ENCODE measurements around the gene MACROD2. TPM values are rescaled to one million over a fixed set of nuclear protein-coding genes. Genes with fewer than 3 reads are reported as not detected.

MACROD2 gene
- total RNA-seq, 4 donors from 2014 or later: 1.8 to 4.8 (median 2.9) TPM

DNA sequence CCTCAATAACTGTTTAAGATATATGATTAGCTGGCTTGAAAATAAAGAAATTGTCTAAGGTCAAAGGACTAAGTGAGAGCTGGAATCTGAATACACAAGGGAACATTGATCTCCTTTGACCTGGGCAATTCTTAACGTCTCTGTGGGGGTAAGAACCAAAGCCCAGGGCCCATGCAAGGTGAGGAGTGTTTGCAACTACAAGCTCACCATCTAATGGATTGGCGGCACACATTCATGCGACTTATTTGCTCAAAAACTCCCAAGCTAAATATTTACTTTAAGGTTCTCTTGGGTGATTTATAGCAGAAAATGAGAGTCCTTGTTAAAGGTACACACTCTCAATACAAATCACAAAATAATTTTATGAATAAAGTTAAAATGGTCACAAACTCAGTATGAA lies 734.1 kb downstream of the MACROD2 start:
- DNase-seq: no peak
- WGBS, 2 donors: 70 to 83% methylated on average over 3 of the region's 3 CpGs

GRCh38 chr20:14732343-14732742 lies 737.0 kb downstream of the MACROD2 start:
- 67 to 80% methylated on average over 3 of the region's 3 CpGs for WGBS, 2 donors
- H3K27me3 ChIP-seq: no peaks in the 10 kb centered on the region
- intact Hi-C loops (cut with DNase I): no loop called here
- H3K4me1 ChIP-seq: no peaks in the 10 kb centered on the region
- H3K4me3 ChIP-seq: no peak overlapping the region
- no peak for DNase-seq
- TF ChIP-seq, protein P1, sequence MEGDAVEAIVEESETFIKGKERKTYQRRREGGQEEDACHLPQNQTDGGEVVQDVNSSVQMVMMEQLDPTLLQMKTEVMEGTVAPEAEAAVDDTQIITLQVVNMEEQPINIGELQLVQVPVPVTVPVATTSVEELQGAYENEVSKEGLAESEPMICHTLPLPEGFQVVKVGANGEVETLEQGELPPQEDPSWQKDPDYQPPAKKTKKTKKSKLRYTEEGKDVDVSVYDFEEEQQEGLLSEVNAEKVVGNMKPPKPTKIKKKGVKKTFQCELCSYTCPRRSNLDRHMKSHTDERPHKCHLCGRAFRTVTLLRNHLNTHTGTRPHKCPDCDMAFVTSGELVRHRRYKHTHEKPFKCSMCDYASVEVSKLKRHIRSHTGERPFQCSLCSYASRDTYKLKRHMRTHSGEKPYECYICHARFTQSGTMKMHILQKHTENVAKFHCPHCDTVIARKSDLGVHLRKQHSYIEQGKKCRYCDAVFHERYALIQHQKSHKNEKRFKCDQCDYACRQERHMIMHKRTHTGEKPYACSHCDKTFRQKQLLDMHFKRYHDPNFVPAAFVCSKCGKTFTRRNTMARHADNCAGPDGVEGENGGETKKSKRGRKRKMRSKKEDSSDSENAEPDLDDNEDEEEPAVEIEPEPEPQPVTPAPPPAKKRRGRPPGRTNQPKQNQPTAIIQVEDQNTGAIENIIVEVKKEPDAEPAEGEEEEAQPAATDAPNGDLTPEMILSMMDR (IDR thresholded peaks at IDR 0.05): no peak
- no peak for TF ChIP-seq POLR2A (IDR thresholded peaks at IDR 0.05)
- H3K9me3 ChIP-seq: peaks cover 0 to 6% (median 4%) of the 10 kb centered on the region in 3 donors
- no peaks in the 10 kb centered on the region for H3K36me3 ChIP-seq
- H3K27ac ChIP-seq: no peak overlapping the region

More for the DNA sequence above, 734.1 kb downstream of the MACROD2 start:
- no peak overlapping the region for H3K4me3 ChIP-seq
- H3K27ac ChIP-seq: no peak overlapping the region
- H3K36me3 ChIP-seq: no peaks in the 10 kb centered on the region
- H3K4me1 ChIP-seq: no peaks in the 10 kb centered on the region
- intact Hi-C loops (cut with DNase I): no loop called here
- TF ChIP-seq, protein P1 (IDR thresholded peaks at IDR 0.05): no peak
- no peaks in the 10 kb centered on the region for H3K9me3 ChIP-seq
- no peaks in the 10 kb centered on the region for H3K27me3 ChIP-seq

- DNase-seq: no peak
- 50 to 75% methylated on average over 1 of the region's 1 CpG for WGBS, 2 donors
- Histone ChIP-seq H3K9me3 (peaks cover 0 to 6% (median 4%) of the 10 kb centered on the region in 3 donors), H3K36me3 (no peaks in the 10 kb centered on the region), H3K27me3 (no peaks in the 10 kb centered on the region), H3K4me3 (no peak overlapping the region), H3K4me1 (no peaks in the 10 kb centered on the region), H3K27ac (no peak overlapping the region)
- TF ChIP-seq, protein P1 (IDR thresholded peaks at IDR 0.05): no peak
- no peak for TF ChIP-seq POLR2A (IDR thresholded peaks at IDR 0.05)
- intact Hi-C loops (cut with DNase I): no loop called here
Measured at GRCh38 chr20:14732996-14733395, 737.7 kb downstream of the MACROD2 start.

- no peak overlapping the region for H3K27ac ChIP-seq
- no peak overlapping the region for H3K4me3 ChIP-seq
- no peak for TF ChIP-seq POLR2A (IDR thresholded peaks at IDR 0.05)
- intact Hi-C loops (cut with DNase I): no loop called here
- no peaks in the 10 kb centered on the region for H3K27me3 ChIP-seq
- no peak for DNase-seq
- H3K36me3 ChIP-seq: no peaks in the 10 kb centered on the region
- no peaks in the 10 kb centered on the region for H3K4me1 ChIP-seq
- no peaks in the 10 kb centered on the region for H3K9me3 ChIP-seq
Measured at GRCh38 chr20:14740380-14740779, 745.1 kb downstream of the MACROD2 start.

DNA sequence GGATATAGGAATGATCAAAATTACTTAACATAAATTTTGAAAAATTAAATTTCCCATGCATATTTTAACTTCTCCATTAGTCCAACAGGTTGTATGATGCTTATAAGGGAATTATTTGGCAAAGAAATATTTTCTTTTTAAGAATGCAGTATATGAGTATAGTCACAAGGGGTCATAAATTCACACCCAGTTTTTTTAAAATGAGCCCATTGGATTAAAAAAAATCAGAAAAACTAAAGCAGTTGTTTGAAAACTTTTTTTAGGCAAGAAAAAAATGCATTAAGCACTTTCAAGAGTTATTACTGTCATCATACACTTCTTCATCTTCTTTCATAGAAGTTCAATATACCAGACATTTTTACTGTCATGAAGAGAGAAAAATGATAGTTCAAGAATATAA lies 746.3 kb downstream of the MACROD2 start:
- no peaks in the 10 kb centered on the region for H3K9me3 ChIP-seq
- H3K27me3 ChIP-seq: no peaks in the 10 kb centered on the region
- H3K4me1 ChIP-seq: no peaks in the 10 kb centered on the region
- no peaks in the 10 kb centered on the region for H3K36me3 ChIP-seq
- no peak overlapping the region for H3K27ac ChIP-seq
- no peak for DNase-seq
- TF ChIP-seq, protein P1 (IDR thresholded peaks at IDR 0.05): no peak
- no peak for TF ChIP-seq POLR2A (IDR thresholded peaks at IDR 0.05)
- intact Hi-C loops (cut with DNase I): no loop called here
- H3K4me3 ChIP-seq: no peak overlapping the region

DNA sequence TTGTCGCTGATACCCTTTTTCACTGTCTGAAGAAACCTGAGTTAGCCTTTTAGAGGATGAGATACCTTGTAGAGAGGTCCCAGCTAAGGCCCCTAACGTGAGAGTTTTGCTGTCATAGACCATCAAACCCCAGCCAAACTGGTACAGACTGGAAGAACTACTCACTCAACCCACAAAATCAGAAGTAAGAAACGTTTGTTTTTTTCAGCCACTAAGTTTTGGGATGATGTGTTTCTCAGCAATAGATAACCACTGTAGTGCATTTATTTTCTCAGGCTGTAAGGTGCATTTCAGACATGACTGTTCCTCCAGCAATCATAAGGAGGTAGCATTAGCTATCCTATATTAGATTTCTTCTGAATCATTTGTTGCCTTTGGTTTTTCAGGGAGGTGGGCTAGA lies 749.4 kb downstream of the MACROD2 start:
- Histone ChIP-seq H3K4me3 (no peak overlapping the region), H3K9me3 (no peaks in the 10 kb centered on the region), H3K27me3 (no peaks in the 10 kb centered on the region), H3K27ac (no peak overlapping the region), H3K36me3 (no peaks in the 10 kb centered on the region), H3K4me1 (no peaks in the 10 kb centered on the region)
- WGBS, 2 donors: 54 to 55% methylated on average over 3 of the region's 3 CpGs
- TF ChIP-seq, protein P1 (IDR thresholded peaks at IDR 0.05): no peak
- TF ChIP-seq POLR2A (IDR thresholded peaks at IDR 0.05): no peak
- intact Hi-C loops (cut with DNase I): no loop called here
- no peak for DNase-seq
